ENCODE data around the gene KPNA3. TPM values are rescaled to one million over a fixed set of nuclear protein-coding genes. Genes with fewer than 3 reads are reported as not detected.

Gene KPNA3
- total and polyA plus RNA-seq, 2 donors (not counting 3 experiments of a cell fraction or from before 2014, with no cell fraction given): 19.6 to 60.4 TPM

DNA sequence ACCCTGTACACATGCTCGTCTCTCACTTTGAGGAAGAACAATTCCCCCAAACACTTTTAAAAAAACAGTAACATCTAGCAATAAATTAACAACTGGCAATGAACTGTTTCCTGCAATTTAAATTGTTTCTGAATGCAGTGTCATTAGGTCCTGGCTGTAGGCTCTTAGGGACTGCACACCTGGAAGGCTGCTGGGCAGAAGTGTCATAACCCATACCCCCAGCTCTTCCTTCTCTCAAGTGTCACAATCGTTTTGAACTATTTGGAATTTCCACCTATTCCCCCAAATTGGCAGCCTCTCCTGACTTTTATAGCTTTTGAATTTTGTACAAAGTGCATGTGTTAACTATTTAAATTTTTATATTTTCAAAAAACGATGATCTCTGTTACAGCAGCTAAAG, 38.2 kb upstream of the KPNA3 start:
- CTCF ChIA-PET: no interaction called here
- POLR2A ChIA-PET: interaction anchor here (0.6 kb wide), 1 partner anchor 15 kb away, joined by 7 read pairs; no protein-coding TSS in a partner anchor

More for the DNA sequence above, 38.2 kb upstream of the KPNA3 start:
- Histone ChIP-seq H3K36me3 (ENCODE audit: control insufficient read depth in 2 of 2, extremely low read depth in 1 of 2, insufficient read depth in 2 of 2, low read length in 2 of 2) (no peaks in the 10 kb centered on the region), H3K27me3 (ENCODE audit: control insufficient read depth in 2 of 2, insufficient read depth in 2 of 2, low read length in 2 of 2) (peaks cover 7 to 8% of the 10 kb centered on the region in 2 experiments), H3K4me1 (ENCODE audit: control insufficient read depth, extremely low read depth, insufficient read depth, low read length) (no peaks in the 10 kb centered on the region), H2AFZ (ENCODE audit: low read depth, low read length) (no peak overlapping the region), H3K27ac (ENCODE audit: insufficient read depth, low read depth, low read length) (no peak overlapping the region), H3K9me1 (replicated peaks; ENCODE audit: control insufficient read depth, extremely low read depth, insufficient read depth, low read length) (no peaks in the 10 kb centered on the region), H3K9me3 (replicated peaks; ENCODE audit: control insufficient read depth, insufficient read depth, low read length) (no peaks in the 10 kb centered on the region), H3K4me3 (replicated peaks in 1 of 3; ENCODE audit: insufficient read depth in 1 of 3, low read depth in 1 of 3, low read length in 3 of 3) (no peak overlapping the region), H3K79me2 (ENCODE audit: control insufficient read depth, insufficient read depth, low read length) (no peaks in the 10 kb centered on the region), H3K4me2 (ENCODE audit: insufficient read depth, low read length) (no peak overlapping the region), H3K9ac (replicated peaks; ENCODE audit: extremely low read depth, insufficient read depth, low read length) (no peak overlapping the region), H4K20me1 (replicated peaks; ENCODE audit: control insufficient read depth, extremely low read depth, insufficient read depth, low read length) (no peaks in the 10 kb centered on the region)
- no peak for DNase-seq (ENCODE audit: low read depth, low spot score)
- BruUV-seq (replicated peaks): no TSS peak
- dilution Hi-C loops (cut with MboI; ENCODE audit: extremely low pct_ligation_motif_present, low sequenced_read_pairs): no loop called here
- FAIRE-seq: no peak
- intact Hi-C loops (cut with micrococcal nuclease): no loop called here
- TF ChIP-seq EZH2 (IDR thresholded peaks at IDR 0.05; ENCODE audit: borderline replicate concordance, low read depth, low read length, severe bottlenecking): no peak
- TF ChIP-seq GATA2 (IDR thresholded peaks at IDR 0.05; ENCODE audit: insufficient read depth, insufficient read length, low read depth, low read length): no peak
- no peak for TF ChIP-seq FOS (IDR thresholded peaks at IDR 0.05; ENCODE audit: borderline replicate concordance, insufficient read depth, low read length)
- no peak for TF ChIP-seq POLR2AphosphoS5 (IDR thresholded peaks at IDR 0.05; ENCODE audit: insufficient read depth, low read depth, low read length)
- no peak for TF ChIP-seq MYC (IDR thresholded peaks at IDR 0.05; ENCODE audit: low read depth, low read length)
- TF ChIP-seq, protein P1, sequence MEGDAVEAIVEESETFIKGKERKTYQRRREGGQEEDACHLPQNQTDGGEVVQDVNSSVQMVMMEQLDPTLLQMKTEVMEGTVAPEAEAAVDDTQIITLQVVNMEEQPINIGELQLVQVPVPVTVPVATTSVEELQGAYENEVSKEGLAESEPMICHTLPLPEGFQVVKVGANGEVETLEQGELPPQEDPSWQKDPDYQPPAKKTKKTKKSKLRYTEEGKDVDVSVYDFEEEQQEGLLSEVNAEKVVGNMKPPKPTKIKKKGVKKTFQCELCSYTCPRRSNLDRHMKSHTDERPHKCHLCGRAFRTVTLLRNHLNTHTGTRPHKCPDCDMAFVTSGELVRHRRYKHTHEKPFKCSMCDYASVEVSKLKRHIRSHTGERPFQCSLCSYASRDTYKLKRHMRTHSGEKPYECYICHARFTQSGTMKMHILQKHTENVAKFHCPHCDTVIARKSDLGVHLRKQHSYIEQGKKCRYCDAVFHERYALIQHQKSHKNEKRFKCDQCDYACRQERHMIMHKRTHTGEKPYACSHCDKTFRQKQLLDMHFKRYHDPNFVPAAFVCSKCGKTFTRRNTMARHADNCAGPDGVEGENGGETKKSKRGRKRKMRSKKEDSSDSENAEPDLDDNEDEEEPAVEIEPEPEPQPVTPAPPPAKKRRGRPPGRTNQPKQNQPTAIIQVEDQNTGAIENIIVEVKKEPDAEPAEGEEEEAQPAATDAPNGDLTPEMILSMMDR (IDR thresholded peaks at IDR 0.05; ENCODE audit: extremely low read depth in 1 of 2, insufficient read depth in 1 of 2, low read depth in 1 of 2, low read length in 2 of 2): no peak
- no peak for TF ChIP-seq JUN (IDR thresholded peaks at IDR 0.05; ENCODE audit: borderline replicate concordance, insufficient read depth, insufficient read length, low read depth)
- TF ChIP-seq, protein P2, sequence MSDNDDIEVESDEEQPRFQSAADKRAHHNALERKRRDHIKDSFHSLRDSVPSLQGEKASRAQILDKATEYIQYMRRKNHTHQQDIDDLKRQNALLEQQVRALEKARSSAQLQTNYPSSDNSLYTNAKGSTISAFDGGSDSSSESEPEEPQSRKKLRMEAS (IDR thresholded peaks at IDR 0.05; ENCODE audit: insufficient read depth, insufficient read length): no peak
- TF ChIP-seq POLR2A (IDR thresholded peaks at IDR 0.05; ENCODE audit: low read depth, low read length): no peak
